ENCODE results near the gene IGFL3. TPM values are rescaled to one million over a fixed set of nuclear protein-coding genes. Genes with fewer than 3 reads are reported as not detected.

IGFL3 gene
- total RNA-seq, 4 donors from 2014 or later, result not detected

GRCh38 chr19:46077815-46078167 is 46.7 kb downstream of the IGFL3 start:
- WGBS, result 18% methylated on average over 6 of the region's 6 CpGs
- peaks cover 0 to 7% (median 0%) of the 10 kb centered on the region in 4 donors for H3K9me3 ChIP-seq

GRCh38 chr19:46076951-46077814 is 47.3 kb downstream of the IGFL3 start:
- H3K27me3 ChIP-seq, result peaks cover 6 to 81% (median 32%) of the 10 kb centered on the region in 4 donors
- peak overlapping the region in 3 of 4 donors; percentile 0 to 45 (median 24) for H3K4me3 ChIP-seq
- DNase-seq (ENCODE audit: extremely low spot score), result no peak
- intact Hi-C loops (cut with DNase I), result loop anchor here (5.0 kb wide), 1 partner anchor 110 kb away; no protein-coding TSS in a partner anchor
- H3K36me3 ChIP-seq, result no peaks in the 10 kb centered on the region
- no peak for TF ChIP-seq POLR2AphosphoS5 (IDR thresholded peaks at IDR 0.05)
- TF ChIP-seq EP300 (IDR thresholded peaks at IDR 0.05), result no peak
- TF ChIP-seq CTCF (IDR thresholded peaks at IDR 0.05), result peak; percentile 36 to 46 (median 37)
- peaks cover 5 to 9% (median 8%) of the 10 kb centered on the region in 4 donors for H3K4me1 ChIP-seq
- peaks cover 0 to 7% (median 0%) of the 10 kb centered on the region in 4 donors for H3K9me3 ChIP-seq
- no peak overlapping the region for H3K27ac ChIP-seq (replicated peaks in 1 of 4)
- WGBS, result 2% methylated on average over 25 of the region's 50 CpGs

More at GRCh38 chr19:46077815-46078167, 46.7 kb downstream of the IGFL3 start:
- peaks cover 6 to 75% (median 32%) of the 10 kb centered on the region in 4 donors for H3K27me3 ChIP-seq
- no peaks in the 10 kb centered on the region for H3K36me3 ChIP-seq
- no peak for TF ChIP-seq CTCF (IDR thresholded peaks at IDR 0.05)
- TF ChIP-seq EP300 (IDR thresholded peaks at IDR 0.05), result no peak
- TF ChIP-seq POLR2AphosphoS5 (IDR thresholded peaks at IDR 0.05), result no peak
- no peak for TF ChIP-seq POLR2A (IDR thresholded peaks at IDR 0.05; ENCODE audit: low read depth)
- H3K4me1 ChIP-seq, result peaks cover 5 to 9% (median 8%) of the 10 kb centered on the region in 4 donors
- H3K4me3 ChIP-seq, result peak overlapping the region in 2 of 4 donors; percentile 0 to 24
- no peak for DNase-seq (ENCODE audit: extremely low spot score)
- intact Hi-C loops (cut with DNase I), result loop anchor here (5.0 kb wide), 1 partner anchor 110 kb away; no protein-coding TSS in a partner anchor
- H3K27ac ChIP-seq (replicated peaks in 1 of 4), result no peak overlapping the region

GRCh38 chr19:46076031-46076880 is 48.2 kb downstream of the IGFL3 start:
- 37% methylated on average over 9 of the region's 9 CpGs for WGBS
- peaks cover 5 to 9% (median 8%) of the 10 kb centered on the region in 4 donors for H3K4me1 ChIP-seq
- no peak for DNase-seq (ENCODE audit: extremely low spot score)
- no peak for TF ChIP-seq CTCF (IDR thresholded peaks at IDR 0.05)
- no peak for TF ChIP-seq POLR2A (IDR thresholded peaks at IDR 0.05; ENCODE audit: low read depth)
- TF ChIP-seq EP300 (IDR thresholded peaks at IDR 0.05), result no peak
- no peak for TF ChIP-seq POLR2AphosphoS5 (IDR thresholded peaks at IDR 0.05)
- intact Hi-C loops (cut with DNase I), result loop anchor here (5.0 kb wide), 1 partner anchor 111 kb away; no protein-coding TSS in a partner anchor
- H3K9me3 ChIP-seq, result peaks cover 0 to 7% (median 0%) of the 10 kb centered on the region in 4 donors
- no peak overlapping the region for H3K27ac ChIP-seq (replicated peaks in 1 of 4)
- H3K36me3 ChIP-seq, result no peaks in the 10 kb centered on the region
- peaks cover 6 to 86% (median 32%) of the 10 kb centered on the region in 4 donors for H3K27me3 ChIP-seq
- no peak overlapping the region for H3K4me3 ChIP-seq

- H3K4me3 ChIP-seq, result no peak overlapping the region
- WGBS, result 94% methylated on average over 3 of the region's 3 CpGs
- no peaks in the 10 kb centered on the region for H3K9me3 ChIP-seq
- peaks cover 5 to 9% (median 8%) of the 10 kb centered on the region in 4 donors for H3K4me1 ChIP-seq
- no peak overlapping the region for H3K27ac ChIP-seq (replicated peaks in 1 of 4)
- TF ChIP-seq POLR2AphosphoS5 (IDR thresholded peaks at IDR 0.05) (no peak), CTCF (IDR thresholded peaks at IDR 0.05) (no peak), EP300 (IDR thresholded peaks at IDR 0.05) (no peak), POLR2A (IDR thresholded peaks at IDR 0.05; ENCODE audit: low read depth) (no peak)
- H3K36me3 ChIP-seq, result no peaks in the 10 kb centered on the region
- DNase-seq (ENCODE audit: extremely low spot score), result no peak
- peaks cover 6 to 76% (median 30%) of the 10 kb centered on the region in 4 donors for H3K27me3 ChIP-seq
- intact Hi-C loops (cut with DNase I), result no loop called here
Observed at GRCh38 chr19:46073268-46073922, 51.1 kb downstream of the IGFL3 start.
